ENCODE measurements around the gene HADHA.

DNA sequence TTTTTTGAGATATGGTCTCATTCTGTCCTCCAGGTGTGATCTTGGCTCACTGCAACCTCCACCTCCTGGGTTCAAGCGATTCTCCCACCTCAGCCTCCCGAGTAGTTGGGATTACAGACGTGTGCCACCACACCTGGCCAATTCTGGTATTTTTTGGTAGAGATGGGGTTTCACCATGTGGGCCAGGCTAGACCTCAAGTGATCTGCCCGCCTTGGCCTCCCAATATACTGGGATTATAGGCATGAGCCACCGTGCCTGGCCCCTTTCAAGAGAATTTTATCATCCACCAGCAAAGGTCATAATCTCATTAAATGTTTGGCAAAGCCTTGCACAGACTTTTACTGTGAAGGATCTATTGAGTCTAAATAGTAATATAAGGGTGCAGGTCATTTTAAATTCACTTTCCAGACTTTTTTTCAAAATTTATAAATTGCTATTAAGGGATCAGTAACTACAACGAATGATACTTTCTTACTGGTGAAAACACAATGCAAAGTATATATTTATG lies 2.5 kb downstream of the HADHA start:
- TF ChIP-seq, protein P1, sequence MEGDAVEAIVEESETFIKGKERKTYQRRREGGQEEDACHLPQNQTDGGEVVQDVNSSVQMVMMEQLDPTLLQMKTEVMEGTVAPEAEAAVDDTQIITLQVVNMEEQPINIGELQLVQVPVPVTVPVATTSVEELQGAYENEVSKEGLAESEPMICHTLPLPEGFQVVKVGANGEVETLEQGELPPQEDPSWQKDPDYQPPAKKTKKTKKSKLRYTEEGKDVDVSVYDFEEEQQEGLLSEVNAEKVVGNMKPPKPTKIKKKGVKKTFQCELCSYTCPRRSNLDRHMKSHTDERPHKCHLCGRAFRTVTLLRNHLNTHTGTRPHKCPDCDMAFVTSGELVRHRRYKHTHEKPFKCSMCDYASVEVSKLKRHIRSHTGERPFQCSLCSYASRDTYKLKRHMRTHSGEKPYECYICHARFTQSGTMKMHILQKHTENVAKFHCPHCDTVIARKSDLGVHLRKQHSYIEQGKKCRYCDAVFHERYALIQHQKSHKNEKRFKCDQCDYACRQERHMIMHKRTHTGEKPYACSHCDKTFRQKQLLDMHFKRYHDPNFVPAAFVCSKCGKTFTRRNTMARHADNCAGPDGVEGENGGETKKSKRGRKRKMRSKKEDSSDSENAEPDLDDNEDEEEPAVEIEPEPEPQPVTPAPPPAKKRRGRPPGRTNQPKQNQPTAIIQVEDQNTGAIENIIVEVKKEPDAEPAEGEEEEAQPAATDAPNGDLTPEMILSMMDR (IDR thresholded peaks at IDR 0.05): no peak
- no peak for TF ChIP-seq EZH2 (IDR thresholded peaks at IDR 0.05)
- no peak for TF ChIP-seq EZH2phosphoT487 (IDR thresholded peaks at IDR 0.05)
